RWPE2 (cell line): ENCODE measurements around the gene MELTF.
A peak's percentile ranks its signal among the peaks of the same experiment; 100 is the strongest.

Experiments used
- ATAC-seq: fragments of 200-7000 bp; cut with Tn5 transposase; 3 replicates; pipeline ENCODE4 v1.9.1; 2021; ENCODE audit warnings: low read depth
- DNase-seq: peaks from one replicate; pipeline ENCODE4 v3.0.0-alpha.2; 2020; ENCODE audit warnings: low spot score
- H3K27ac ChIP-seq: fragments of 450-650 bp; 2 replicates; pipeline ENCODE4 v1.5.1; 2017; ENCODE audit warnings: mild to moderate bottlenecking; ENCODE audit not compliant: poor library complexity, severe bottlenecking
- H3K27me3 ChIP-seq: fragments of 250-450 bp; sonication (Bioruptor Pico); 2 replicates; pipeline ENCODE4 v1.5.1; 2021; ENCODE audit warnings: mild to moderate bottlenecking, moderate library complexity; ENCODE audit not compliant: insufficient read depth, poor library complexity, severe bottlenecking
- H3K36me3 ChIP-seq: fragments of 250-450 bp; sonication (Bioruptor Pico); 2 replicates; pipeline ENCODE4 v1.5.1; 2020; ENCODE audit warnings: low read depth, mild to moderate bottlenecking, moderate library complexity
- H3K4me1 ChIP-seq: fragments of 250-450 bp; sonication (Bioruptor Pico); 2 replicates; pipeline ENCODE4 v1.5.1; 2021; ENCODE audit warnings: mild to moderate bottlenecking, moderate library complexity; ENCODE audit not compliant: insufficient read depth, poor library complexity, severe bottlenecking
- H3K4me3 ChIP-seq: fragments of 250-450 bp; sonication (Bioruptor Pico); 2 replicates; pipeline ENCODE4 v1.5.1; 2021; ENCODE audit warnings: mild to moderate bottlenecking, moderate library complexity; ENCODE audit not compliant: severe bottlenecking
- H3K9me3 ChIP-seq: fragments of 250-450 bp; sonication (Bioruptor Pico); 2 replicates; pipeline ENCODE4 v1.5.1; 2021; ENCODE audit warnings: mild to moderate bottlenecking, moderate library complexity; ENCODE audit not compliant: severe bottlenecking
- TF ChIP-seq, protein P1 (sequence below): fragments of 450-650 bp; IDR thresholded peaks from one replicate; pipeline ENCODE4 v1.5.1; 2017; ENCODE audit warnings: mild to moderate bottlenecking, moderate library complexity; ENCODE audit not compliant: poor library complexity, severe bottlenecking

The MELTF gene

DNA sequence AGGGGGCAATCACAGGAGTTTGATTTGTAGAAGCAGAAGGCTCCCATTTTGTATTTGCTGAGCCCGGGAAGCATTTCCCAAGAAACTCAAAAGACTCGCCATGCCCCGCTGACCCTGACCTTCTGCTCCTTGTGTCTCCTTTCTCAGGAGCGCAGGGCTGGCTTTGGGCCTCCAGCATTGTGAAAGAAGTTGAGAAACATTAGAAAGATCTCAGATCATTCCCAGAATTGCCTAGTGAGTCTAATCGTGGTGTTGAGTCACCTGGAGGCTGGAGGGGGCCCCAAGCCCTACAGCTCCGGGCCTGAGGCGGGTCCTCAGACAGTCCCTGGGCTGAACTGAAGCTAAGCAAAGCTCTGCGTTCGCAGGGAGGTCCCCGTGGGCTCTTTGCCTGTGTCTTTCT lies 50.1 kb downstream of the MELTF start:
- Histone ChIP-seq H3K36me3 (no peaks in the 10 kb centered on the region), H3K27me3 (no peaks in the 10 kb centered on the region), H3K27ac (no peak overlapping the region), H3K4me3 (no peak overlapping the region), H3K9me3 (no peaks in the 10 kb centered on the region), H3K4me1 (no peaks in the 10 kb centered on the region)
- TF ChIP-seq, protein P1, sequence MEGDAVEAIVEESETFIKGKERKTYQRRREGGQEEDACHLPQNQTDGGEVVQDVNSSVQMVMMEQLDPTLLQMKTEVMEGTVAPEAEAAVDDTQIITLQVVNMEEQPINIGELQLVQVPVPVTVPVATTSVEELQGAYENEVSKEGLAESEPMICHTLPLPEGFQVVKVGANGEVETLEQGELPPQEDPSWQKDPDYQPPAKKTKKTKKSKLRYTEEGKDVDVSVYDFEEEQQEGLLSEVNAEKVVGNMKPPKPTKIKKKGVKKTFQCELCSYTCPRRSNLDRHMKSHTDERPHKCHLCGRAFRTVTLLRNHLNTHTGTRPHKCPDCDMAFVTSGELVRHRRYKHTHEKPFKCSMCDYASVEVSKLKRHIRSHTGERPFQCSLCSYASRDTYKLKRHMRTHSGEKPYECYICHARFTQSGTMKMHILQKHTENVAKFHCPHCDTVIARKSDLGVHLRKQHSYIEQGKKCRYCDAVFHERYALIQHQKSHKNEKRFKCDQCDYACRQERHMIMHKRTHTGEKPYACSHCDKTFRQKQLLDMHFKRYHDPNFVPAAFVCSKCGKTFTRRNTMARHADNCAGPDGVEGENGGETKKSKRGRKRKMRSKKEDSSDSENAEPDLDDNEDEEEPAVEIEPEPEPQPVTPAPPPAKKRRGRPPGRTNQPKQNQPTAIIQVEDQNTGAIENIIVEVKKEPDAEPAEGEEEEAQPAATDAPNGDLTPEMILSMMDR = no peak
- ATAC-seq (peak; percentile 33; the same call in 1 of the 3 replicates), DNase-seq (peak; percentile 11)

DNA sequence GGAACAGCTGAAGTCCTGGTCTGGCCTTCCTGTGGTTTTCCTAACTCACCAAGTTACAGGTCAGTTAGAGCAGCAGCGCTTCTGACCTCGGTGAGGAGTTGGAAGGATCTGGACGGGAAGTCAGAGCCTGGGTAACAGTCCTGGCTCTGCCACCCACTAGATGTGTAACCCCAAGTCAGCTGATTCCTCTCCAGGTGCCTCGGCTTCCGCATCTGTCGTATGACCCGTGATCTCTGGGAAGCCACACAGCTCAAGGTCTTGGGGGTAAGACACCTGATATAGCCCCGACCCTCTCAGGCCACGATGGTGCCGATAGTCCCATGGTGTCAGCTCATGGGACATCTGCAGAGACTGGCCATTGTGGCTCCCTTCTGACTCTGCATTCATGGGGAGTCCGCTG lies 52.7 kb downstream of the MELTF start:
- Histone ChIP-seq H3K4me1 (no peaks in the 10 kb centered on the region), H3K36me3 (no peaks in the 10 kb centered on the region), H3K27me3 (no peaks in the 10 kb centered on the region), H3K27ac (no peak overlapping the region), H3K4me3 (no peak overlapping the region), H3K9me3 (no peaks in the 10 kb centered on the region)
- TF ChIP-seq, protein P1 = no peak
- ATAC-seq (no peak), DNase-seq (peak; percentile 29)

DNA sequence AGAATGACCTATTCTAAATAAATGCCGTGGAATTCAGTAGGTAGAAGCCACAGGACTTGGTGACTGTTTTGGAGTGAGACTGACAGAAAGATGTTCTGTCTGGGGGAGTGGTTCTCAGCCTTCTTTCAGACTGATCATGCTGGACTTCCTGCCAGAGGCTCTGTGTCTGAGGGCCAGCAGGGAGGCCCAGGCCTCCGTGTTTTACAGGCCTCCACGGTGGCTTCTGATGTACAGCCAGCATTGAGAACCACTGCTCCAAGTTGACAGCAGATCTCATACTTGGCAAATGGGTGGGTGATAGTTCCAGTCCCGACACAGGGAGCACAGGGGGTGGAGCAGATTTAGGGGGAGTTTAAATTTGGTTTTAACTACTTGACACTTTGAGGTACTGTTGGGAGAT lies 54.3 kb downstream of the MELTF start:
- Histone ChIP-seq H3K9me3 (no peaks in the 10 kb centered on the region), H3K4me3 (no peak overlapping the region), H3K27me3 (no peaks in the 10 kb centered on the region), H3K27ac (no peak overlapping the region), H3K36me3 (no peaks in the 10 kb centered on the region), H3K4me1 (no peaks in the 10 kb centered on the region)
- TF ChIP-seq, protein P1 = no peak
- ATAC-seq (no peak), DNase-seq (no peak)

DNA sequence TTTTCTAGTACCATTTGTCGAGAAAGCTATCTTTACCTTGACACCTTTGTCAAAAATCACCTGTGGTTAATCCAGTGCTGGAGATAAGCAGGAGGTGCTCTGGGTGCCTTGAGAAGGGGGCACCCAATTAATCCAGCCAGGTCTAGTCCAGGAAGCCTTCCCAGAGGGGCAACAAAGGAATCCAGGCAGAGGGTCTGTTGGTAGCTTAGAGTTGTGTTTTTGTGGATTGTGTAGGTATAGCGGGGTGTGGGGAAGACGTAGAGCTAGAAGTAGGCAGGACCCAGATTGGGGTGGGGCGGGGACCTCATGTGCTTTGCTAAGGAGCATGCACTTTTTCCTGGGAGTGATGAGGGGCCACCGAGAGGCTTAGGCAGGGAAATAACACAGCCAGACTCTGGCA lies 55.0 kb downstream of the MELTF start:
- no peak for ATAC-seq
- no peak for DNase-seq
- H3K36me3 ChIP-seq = no peaks in the 10 kb centered on the region
- TF ChIP-seq, protein P1 = no peak
- H3K4me3 ChIP-seq = no peak overlapping the region
- no peak overlapping the region for H3K27ac ChIP-seq
- H3K27me3 ChIP-seq = no peaks in the 10 kb centered on the region
- H3K9me3 ChIP-seq = no peaks in the 10 kb centered on the region
- H3K4me1 ChIP-seq = no peaks in the 10 kb centered on the region

DNA sequence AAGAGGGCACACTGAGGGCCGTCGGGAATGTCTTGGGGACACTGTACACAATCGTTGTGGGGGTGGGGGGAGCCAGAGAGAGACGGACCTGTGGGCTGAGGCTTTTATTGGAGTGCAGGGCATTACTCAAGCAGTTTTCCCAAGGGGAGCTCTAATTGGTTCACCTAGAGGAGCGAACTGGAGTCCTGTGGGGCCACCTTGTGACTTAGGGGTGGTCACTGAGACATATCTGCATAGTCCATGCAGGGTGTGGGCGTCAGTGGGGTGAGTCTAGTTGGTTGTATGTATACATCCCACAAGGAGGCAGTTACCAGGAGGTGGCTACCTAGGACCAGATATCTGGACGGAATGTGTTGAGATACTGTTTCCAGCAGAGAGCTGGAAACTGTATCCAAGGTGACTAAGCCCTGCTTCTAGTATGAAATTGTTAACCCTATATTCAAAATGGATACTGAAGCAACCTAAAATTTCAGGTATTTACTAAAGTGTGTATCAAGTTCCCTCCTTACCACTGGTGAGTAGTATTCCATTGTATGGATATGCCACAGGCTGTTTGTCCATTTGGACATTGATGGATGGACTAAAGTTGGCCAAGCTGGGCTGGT lies 58.4 kb downstream of the MELTF start:
- peak; percentile 6; the same call in 1 of the 3 replicates for ATAC-seq
- Histone ChIP-seq H3K4me1 (no peaks in the 10 kb centered on the region), H3K9me3 (no peaks in the 10 kb centered on the region), H3K36me3 (no peaks in the 10 kb centered on the region; the same call in 1 of the 2 replicates), H3K4me3 (no peak overlapping the region), H3K27ac (no peak overlapping the region), H3K27me3 (no peaks in the 10 kb centered on the region)
- DNase-seq = no peak
- TF ChIP-seq, protein P1 = no peak
